Measurements from ENCODE around the gene ZNF280D.

ZNF280D gene

GRCh38 chr15:56640549-56640948 lies 92.8 kb downstream of the ZNF280D start:
- DNase-seq, result no peak

GRCh38 chr15:56640127-56640526 lies 93.2 kb downstream of the ZNF280D start:
- DNase-seq, result no peak

GRCh38 chr15:56639631-56640030 lies 93.7 kb downstream of the ZNF280D start:
- no peak for DNase-seq

DNA sequence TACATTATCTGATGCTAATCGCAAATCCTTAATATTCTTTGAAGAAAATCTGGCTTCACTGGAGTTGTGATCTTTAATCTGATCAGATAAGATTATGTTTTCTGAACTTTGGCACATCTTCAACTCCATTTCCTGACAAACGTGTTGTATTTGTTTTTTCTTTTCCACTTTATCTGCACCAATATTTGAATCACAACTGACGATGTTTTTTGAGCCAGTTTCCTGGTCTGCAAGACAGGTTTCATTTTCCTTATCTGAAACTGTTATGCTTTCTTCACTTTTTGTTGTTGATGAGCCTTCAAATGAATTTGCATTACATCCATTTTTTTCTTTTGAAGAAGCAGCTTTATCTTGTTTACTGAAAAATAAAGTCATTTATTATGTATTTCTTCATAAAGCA lies 101.5 kb downstream of the ZNF280D start:
- no peak for DNase-seq

DNA sequence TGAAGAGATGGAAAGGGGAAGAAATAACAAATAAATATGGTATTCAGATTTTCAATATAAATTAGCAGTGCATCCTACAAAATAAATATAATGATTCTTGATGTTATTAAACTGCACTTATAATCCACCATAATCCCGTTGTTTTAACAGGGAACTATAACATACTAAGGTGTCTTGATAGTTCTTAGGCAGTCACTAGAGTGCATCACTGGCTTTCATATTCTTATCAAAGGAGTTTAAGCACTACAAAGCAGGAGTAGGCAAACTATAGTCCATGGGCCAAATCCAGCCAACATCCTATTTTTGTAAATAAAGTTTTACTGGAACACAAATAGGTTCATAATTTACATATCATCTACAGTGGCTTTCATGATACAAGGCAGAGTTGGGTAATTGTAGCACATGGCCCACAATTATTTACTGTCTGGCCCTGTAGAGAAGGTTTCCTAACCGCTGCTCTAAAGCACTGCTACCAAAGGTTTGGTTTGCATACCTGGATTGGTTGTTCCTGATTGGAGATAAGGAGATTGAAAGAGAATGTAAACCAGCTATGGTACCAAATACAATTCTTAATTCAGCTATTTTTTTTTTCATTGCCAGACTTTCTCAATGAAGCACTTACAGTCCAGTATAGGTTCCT lies 104.3 kb downstream of the ZNF280D start:
- no peak for DNase-seq

- DNase-seq, result no peak
These were observed 113.4 kb downstream of the ZNF280D start for GRCh38 chr15:56619887-56620286.

DNA sequence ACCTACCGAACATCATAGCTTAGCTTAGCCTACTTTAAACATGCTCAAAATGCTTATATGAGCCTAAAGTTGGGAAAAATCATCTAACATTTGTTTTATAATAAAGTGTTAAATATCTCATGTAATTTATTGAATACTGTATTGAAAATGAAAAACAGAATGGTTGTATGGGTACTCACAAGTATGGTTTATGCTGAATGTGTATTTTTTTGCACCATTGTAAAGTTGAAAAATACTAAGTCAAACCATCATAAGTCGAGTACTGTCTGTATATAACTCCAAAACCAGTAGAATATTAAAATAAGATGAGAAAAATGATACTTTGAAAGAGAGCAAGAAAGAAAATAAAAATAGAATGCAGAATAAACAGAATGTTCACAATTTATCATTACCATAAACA lies 115.7 kb downstream of the ZNF280D start:
- DNase-seq, result no peak

DNA sequence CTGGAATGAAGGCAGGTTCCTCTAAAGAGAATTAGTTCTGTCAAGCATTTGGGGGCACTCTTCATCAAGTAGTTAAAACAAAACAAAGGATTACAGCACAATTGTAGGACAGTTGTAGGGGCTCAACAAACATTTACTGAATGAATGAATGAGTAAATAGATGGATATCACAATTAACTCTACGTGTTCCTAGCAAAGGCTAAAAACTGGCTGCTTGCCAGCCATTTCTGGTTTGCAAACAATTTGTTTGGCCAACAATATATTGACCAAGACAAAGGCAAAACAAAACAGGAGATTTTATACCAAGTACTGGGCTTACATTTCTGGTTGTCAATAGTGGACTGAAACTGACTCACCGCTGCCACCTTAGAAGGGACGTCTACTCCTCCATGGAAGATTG lies 116.8 kb downstream of the ZNF280D start:
- no peak for DNase-seq

GRCh38 chr15:56613811-56614210 lies 119.5 kb downstream of the ZNF280D start:
- DNase-seq, result no peak

DNA sequence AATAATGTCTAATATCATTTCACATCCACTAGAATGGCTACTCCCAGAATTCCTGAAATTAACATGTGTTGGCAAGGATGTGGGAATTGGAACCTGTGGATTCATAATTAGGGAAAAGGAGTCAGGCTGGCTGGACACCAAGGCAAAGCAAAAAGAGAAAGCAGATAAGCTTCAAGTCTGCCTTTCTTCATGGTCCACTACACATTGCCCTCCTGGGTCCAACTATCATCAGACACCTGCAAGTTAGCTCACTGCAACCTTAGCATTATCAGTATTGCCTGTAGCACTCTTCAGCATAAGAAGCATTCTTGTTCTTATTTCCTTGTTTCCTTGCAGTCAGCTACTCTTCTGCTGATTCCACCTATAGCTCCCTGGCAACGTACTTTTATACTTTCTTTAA lies 124.3 kb downstream of the ZNF280D start:
- no peak for DNase-seq

DNA sequence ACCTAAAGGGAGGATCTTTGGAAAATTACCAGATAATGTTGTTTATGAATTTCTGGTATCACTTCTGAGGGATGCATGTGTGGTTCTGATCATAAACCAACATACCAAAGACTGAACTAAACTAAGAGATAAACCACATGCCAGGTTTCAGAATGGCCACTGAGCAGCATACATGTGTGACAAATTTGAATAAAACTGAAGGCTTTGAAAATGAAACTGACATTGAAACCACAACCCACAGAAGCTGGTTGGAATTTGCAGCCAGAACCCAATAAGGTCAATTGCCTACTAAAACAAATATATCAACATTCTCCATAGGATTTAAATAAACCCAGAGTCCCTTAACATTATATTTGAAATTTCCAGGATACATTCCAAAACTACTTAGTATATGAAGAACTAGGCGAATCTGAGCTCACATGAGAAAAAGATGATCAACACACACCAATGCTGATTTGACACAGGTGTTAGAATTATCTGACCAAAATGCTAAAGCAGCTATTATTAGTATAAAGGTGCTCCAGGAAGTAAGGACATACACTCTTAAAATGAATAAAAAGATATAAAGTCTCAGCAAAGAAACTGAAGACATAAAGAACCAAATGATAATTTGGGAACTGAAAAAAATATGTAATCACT lies 125.0 kb downstream of the ZNF280D start:
- DNase-seq, result no peak

DNA sequence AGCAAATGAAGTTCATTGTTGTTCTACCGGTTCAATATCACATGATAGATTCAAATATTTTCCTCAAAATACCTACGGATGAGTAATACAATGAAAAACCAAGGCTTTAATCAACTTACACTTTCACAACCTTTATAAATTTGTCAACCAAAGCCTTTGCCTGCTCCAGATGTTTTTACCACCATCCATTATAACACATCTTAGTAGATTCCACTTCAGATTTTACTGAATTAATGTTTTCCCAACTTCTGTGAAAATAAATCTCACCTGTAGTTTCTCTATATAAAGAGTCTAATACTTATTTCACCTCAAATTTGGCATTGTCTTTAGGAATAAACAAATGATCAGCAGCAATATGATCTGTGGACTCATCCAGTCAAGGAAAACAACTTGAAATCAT lies 131.1 kb downstream of the ZNF280D start:
- DNase-seq, result no peak

- no peak for DNase-seq
These were observed 132.9 kb downstream of the ZNF280D start for GRCh38 chr15:56600380-56600779.

DNA sequence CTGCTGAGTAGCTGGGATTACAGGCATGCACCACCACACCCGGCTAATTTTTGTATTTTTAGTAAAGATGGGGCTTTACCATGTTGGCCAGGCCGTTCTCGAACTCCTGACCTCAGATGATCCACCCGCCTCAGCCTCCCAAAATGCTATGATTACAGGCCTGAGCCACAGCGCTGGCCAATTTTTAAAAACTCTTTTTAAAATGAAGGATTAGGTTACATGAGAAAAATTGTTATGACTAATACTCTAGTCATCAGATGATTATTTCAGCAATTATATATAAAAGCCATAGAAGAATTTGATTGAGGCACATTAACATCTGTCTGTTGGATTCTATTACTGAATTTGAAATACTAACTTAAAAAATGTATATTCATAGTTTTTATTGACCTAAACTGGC lies 134.3 kb downstream of the ZNF280D start:
- DNase-seq, result no peak

GRCh38 chr15:56587686-56588085 lies 145.6 kb downstream of the ZNF280D start:
- DNase-seq, result no peak

DNA sequence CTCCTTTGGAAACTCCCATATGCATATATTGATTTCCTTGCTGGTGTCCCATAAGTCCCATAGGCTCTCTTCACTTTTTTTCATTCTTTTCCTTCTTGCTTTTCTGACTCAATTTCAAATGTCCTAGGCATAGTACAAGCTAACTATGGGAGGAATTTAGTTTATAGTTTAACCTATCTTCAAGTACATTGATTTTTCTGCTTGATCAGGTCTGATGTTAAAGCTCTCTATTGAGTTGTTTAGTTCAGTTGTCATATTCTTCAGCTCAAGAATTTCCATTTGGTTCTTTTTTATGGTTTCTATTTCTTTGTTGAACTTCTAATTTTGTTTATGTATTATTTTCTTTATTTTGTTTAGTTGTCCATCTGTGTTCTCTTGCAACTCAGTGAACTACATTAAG lies 147.1 kb downstream of the ZNF280D start:
- no peak for DNase-seq

DNA sequence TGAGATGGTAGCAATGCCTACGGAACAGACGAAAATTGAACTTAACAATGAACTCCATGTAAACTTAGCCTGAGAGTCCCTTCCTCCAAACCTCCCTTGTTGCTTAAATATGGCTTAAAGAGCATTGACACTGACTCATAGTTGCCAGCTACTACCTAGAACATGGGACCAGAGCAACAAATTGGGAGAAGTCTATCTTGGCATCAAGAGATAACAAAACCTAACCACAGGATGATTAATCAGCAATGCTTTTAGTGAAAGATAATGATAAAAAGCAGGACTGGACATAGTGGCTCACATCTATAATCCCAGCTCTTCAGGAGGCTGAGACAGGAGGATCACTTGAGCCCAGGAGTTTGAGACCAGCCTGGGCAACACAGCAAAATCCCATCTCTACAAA lies 150.5 kb downstream of the ZNF280D start:
- no peak for DNase-seq

Measured in right kidney (tissue), 1 donor.